GM06990 (cell line): ENCODE results near the gene SLC16A7.

Experiments used
- DNase-seq: peaks from one replicate; pipeline ENCODE4 v3.0.0-alpha.2; 2011; ENCODE audit not compliant: insufficient read length; ENCODE audit errors: extremely low read depth
- H3K27me3 ChIP-seq: replicated peaks from 2 replicates; pipeline ENCODE4 v1.6.0; 2011; ENCODE audit warnings: low read length; ENCODE audit not compliant: control insufficient read depth, insufficient read depth
- H3K36me3 ChIP-seq: 2 replicates; pipeline ENCODE4 v1.5.1; 2011; ENCODE audit warnings: low read length; ENCODE audit not compliant: control insufficient read depth, insufficient read depth
- H3K4me3 ChIP-seq: replicated peaks from 2 replicates; pipeline ENCODE4 v1.5.1; 2011; ENCODE audit warnings: low read depth, mild to moderate bottlenecking, control low read depth, low read length
- TF ChIP-seq, protein P1 (sequence below): IDR thresholded peaks from 2 replicates; pipeline ENCODE4 v1.5.1; 2011; ENCODE audit warnings: low read length, control low read depth, mild to moderate bottlenecking, inconsistent platforms; ENCODE audit not compliant: insufficient read depth, poor library complexity, severe bottlenecking

SLC16A7 gene

DNA sequence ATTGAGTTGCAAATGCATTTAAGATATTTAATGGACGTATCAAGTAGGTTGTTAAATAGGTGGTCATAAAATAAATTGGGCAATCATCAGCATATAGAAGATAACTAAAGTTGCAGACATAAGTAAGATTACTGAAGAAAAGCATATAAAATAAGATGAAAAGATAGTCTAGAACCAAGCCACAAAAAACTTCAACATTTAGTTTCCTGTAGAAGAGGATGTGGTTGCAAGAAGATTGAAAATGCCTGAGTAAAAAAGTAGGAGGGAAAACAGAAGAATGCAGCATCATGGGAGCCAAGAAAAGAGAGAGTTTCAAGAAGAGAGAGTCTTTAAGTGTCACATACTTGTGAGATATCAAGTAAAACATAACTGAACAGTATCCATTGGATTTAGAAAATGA, 17.6 kb upstream of the SLC16A7 start:
- no peak overlapping the region for H3K4me3 ChIP-seq
- TF ChIP-seq, protein P1, sequence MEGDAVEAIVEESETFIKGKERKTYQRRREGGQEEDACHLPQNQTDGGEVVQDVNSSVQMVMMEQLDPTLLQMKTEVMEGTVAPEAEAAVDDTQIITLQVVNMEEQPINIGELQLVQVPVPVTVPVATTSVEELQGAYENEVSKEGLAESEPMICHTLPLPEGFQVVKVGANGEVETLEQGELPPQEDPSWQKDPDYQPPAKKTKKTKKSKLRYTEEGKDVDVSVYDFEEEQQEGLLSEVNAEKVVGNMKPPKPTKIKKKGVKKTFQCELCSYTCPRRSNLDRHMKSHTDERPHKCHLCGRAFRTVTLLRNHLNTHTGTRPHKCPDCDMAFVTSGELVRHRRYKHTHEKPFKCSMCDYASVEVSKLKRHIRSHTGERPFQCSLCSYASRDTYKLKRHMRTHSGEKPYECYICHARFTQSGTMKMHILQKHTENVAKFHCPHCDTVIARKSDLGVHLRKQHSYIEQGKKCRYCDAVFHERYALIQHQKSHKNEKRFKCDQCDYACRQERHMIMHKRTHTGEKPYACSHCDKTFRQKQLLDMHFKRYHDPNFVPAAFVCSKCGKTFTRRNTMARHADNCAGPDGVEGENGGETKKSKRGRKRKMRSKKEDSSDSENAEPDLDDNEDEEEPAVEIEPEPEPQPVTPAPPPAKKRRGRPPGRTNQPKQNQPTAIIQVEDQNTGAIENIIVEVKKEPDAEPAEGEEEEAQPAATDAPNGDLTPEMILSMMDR = no peak
- DNase-seq = no peak
- no peaks in the 10 kb centered on the region for H3K36me3 ChIP-seq
- no peaks in the 10 kb centered on the region for H3K27me3 ChIP-seq

DNA sequence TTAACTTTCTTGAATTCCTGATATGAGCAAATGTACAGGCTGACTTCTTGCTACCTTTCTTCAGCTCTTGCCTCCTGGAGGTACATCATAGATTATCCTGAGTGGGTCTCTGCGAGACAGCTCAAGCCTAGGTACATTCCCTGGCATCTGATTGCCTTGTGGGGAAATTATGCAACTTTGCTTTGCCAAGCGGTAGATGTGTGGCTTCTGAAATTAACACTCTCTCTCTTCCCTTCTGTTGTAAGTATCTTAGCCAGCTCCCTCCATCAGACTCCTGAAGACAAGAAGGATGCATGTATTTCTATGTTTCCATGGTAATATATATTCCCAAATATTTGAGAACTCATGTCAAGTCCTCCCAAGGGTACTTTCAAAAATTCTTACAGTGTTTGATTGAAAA, 16.2 kb upstream of the SLC16A7 start:
- no peaks in the 10 kb centered on the region for H3K36me3 ChIP-seq
- DNase-seq = no peak
- H3K4me3 ChIP-seq = no peak overlapping the region
- TF ChIP-seq, protein P1 = no peak
- H3K27me3 ChIP-seq = no peaks in the 10 kb centered on the region

DNA sequence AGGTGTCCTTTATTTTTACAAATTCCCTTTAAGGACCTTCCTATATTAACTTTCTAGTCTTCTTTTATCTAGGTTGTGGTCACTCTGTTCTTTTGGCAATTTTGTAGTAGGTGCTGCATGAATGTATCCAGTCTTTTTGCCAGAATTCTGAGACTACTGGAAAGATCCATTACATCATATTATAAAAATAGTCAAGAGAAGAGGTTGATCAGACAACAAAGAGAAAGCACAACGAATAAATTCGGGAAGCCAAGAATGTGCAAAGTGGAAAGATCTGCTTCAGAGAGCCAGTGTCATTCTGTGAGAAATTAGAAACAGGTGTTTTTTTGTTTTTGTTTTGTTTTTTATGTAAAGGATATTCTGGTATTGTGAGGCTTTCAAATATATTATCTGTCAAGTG, 15.8 kb upstream of the SLC16A7 start:
- no peaks in the 10 kb centered on the region for H3K36me3 ChIP-seq
- no peak for DNase-seq
- H3K27me3 ChIP-seq = no peaks in the 10 kb centered on the region
- H3K4me3 ChIP-seq = no peak overlapping the region
- TF ChIP-seq, protein P1 = no peak

DNA sequence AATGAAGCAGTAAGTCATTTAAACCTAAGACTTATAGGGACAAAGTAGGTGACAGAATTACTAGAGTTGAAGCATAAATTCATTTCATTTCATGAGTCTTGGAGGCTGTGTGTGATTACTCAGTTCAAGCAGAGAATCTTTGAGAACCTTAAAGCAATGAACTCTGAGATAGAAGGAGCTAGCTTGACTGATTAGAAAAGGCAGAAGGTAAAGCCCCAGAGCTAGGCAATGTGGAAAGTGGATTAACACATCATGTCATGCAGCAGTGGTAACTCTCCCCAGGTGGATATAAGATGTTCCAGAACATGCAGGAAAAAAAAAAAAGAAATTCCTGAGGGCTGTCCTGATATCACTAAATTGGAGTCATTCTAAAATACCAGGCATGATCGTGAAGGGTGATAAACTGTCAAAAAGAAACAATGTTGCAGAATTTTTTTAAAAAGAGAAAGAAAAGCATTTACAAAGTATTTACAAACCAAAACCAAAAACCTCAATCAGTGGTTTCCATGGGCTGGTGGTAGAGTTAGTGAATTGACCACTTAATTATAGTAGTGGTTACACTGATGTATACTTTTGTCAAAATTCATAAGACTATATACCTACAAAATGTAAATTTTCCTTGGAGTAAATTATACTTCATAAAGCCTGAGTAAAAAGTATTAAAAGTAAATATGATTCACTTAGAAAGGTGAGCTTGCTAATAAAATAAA, 12.7 kb upstream of the SLC16A7 start:
- Histone ChIP-seq H3K27me3 (no peaks in the 10 kb centered on the region), H3K36me3 (no peaks in the 10 kb centered on the region), H3K4me3 (no peak overlapping the region)
- TF ChIP-seq, protein P1 = no peak
- no peak for DNase-seq

DNA sequence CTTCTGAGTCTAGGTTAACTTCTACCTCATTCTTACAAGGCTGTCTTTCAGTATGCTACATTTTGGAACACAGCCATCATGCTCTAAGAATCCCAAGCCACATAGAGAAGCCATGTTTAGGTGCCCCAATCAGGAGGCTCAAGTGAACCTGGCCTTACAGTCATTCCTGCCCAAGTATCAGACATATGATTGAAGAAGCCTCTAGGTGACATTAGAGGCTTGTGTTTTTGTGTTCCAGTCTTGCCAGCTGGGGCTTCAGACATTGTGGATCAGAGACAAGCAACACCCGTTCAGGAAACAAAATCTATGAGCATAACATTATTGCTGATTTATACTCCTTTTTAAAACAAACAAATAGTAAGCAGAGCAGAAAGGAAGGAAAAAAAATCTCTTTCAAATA, 8.1 kb upstream of the SLC16A7 start:
- TF ChIP-seq, protein P1 = no peak
- DNase-seq = no peak
- no peaks in the 10 kb centered on the region for H3K27me3 ChIP-seq
- H3K4me3 ChIP-seq = no peak overlapping the region
- H3K36me3 ChIP-seq = no peaks in the 10 kb centered on the region

DNA sequence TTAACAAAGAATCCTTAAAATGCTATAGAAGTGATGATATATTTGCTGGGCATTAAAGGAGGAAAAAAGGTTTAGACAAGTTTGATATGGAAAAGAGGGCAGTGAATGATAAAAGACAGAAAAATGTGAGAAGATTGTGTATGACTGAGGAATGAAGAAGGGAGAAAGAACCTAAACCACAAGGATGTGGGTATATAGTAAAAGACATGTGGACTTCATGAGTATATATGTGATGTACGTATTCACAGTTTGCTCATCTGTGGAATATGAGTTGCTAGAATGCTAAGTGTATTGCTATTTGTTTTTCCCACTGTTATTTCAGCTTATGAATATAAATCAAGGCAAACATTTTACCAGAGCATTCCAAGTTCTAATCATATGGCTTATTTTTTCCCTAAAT, 2.1 kb upstream of the SLC16A7 start:
- Histone ChIP-seq H3K4me3 (no peak overlapping the region), H3K36me3 (no peaks in the 10 kb centered on the region), H3K27me3 (no peaks in the 10 kb centered on the region)
- TF ChIP-seq, protein P1 = no peak
- DNase-seq = no peak
